ENCODE measurements around the gene TXNRD2. TPM values are rescaled to one million over a fixed set of nuclear protein-coding genes. Genes with fewer than 3 reads are reported as not detected.

TXNRD2 gene
- total RNA-seq, 1 donor from 2014 or later = 0.19 TPM

DNA sequence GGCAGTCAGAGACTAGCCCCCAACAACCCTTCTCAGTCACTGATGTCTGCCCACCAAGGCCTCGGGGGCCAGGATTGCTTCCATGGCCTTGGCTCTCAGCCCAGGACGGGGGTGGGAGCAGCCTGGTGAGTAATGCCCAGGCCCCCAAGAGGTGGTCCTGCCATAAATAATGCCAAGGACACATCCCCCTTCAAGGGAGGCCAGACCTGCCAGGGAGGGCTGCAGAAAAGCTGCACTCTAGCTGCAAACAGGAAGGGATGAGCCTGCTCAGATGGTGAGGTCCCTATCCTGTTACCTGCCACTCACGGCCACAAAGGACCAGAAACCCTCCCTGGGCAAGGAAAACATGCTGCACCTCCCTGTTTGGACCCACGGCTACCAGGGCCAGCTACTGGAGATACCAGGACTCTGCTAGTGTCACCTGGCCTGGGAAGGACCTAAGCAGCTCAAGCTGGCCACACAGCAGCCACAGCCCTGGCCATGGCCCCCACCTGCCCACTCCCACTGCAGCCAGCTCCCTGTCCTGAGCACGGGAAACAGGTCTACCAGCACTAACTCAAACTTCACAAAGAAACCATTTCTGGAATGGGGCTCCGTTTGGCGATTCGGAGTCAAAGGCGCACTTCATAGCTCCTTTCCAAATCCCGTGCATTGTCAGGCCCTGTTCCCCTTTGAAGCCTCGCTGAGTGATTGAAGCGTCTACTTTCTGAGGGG is 99.1 kb downstream of the TXNRD2 start:
- Mint-ChIP-seq H3K9me3 (no peaks in the 10 kb centered on the region), H3K27me3 (ENCODE audit: insufficient read depth, low read depth) (peaks cover 4% of the 10 kb centered on the region), H3K4me3 (no peak overlapping the region), H3K4me1 (peaks cover 8% of the 10 kb centered on the region), H3K36me3 (no peaks in the 10 kb centered on the region), H3K27ac (no peak overlapping the region)
- DNase-seq (ENCODE audit: low spot score) = peak; percentile 58
- TF ChIP-seq EZH2 (IDR thresholded peaks at IDR 0.05) = no peak
- no peak for TF ChIP-seq CTCF (IDR thresholded peaks at IDR 0.05)
- TF ChIP-seq EZH2phosphoT487 (IDR thresholded peaks at IDR 0.05) = no peak
- peaks cover 12% of the 10 kb centered on the region for H3K4me1 ChIP-seq
- H2AFZ ChIP-seq (replicated peaks) = no peak overlapping the region
- H3K36me3 ChIP-seq = no peaks in the 10 kb centered on the region
- H3K9ac ChIP-seq = no peak overlapping the region
- H3K4me2 ChIP-seq = no peak overlapping the region
- no peak overlapping the region for H3K4me3 ChIP-seq
- H3F3A ChIP-seq (ENCODE audit: low read depth) = peaks cover 12% of the 10 kb centered on the region
- H4K20me1 ChIP-seq (ENCODE audit: low read depth) = peaks cover 47% of the 10 kb centered on the region
- H3K9me3 ChIP-seq (ENCODE audit: low read depth) = no peaks in the 10 kb centered on the region
- H3K27ac ChIP-seq = no peak overlapping the region
- peaks cover 6% of the 10 kb centered on the region for H3K79me2 ChIP-seq (ENCODE audit: low read depth)
- no peaks in the 10 kb centered on the region for H3K27me3 ChIP-seq

DNA sequence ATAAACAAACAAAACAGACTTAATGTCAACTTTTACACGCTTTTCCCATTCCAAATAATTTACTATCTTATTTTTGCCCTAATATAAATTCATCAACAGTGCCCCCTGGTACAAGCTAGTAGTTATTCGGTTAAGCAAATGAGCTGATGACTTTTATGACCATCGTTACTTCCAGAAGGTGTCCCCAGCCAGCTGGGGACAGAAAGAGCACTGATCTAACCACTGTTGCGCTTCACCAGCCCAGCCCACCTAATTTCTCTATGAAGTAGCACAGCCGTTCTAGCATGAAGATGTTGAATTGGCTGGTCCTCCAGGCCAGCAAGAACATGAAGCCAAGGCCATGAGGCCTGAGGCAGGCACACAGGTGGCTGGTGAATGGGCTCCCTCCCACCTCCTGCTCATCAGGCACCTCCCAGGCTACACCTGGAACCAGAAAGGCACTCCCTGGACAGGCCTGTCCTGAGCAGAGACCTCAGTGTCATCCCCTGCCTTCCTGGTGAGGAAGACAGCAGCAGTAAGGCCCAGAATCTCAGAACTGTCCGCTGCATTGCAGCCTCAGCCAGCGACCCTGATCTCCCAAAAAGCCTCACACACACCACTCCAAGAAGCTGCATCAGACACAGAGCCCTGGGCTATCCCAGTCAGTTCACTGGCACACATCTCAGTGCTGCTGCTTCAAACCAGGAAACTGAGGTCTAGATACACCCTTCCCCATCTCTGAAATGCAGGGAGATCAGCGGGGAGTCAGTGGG is 99.8 kb downstream of the TXNRD2 start:
- H3K9me3 Mint-ChIP-seq = no peaks in the 10 kb centered on the region
- Histone ChIP-seq H3F3A (ENCODE audit: low read depth) (peaks cover 12% of the 10 kb centered on the region), H3K9ac (no peak overlapping the region), H3K27ac (no peak overlapping the region), H3K9me3 (ENCODE audit: low read depth) (no peaks in the 10 kb centered on the region), H3K4me1 (peaks cover 12% of the 10 kb centered on the region), H3K36me3 (no peaks in the 10 kb centered on the region), H3K4me3 (no peak overlapping the region), H3K79me2 (ENCODE audit: low read depth) (no peaks in the 10 kb centered on the region), H2AFZ (replicated peaks) (no peak overlapping the region), H4K20me1 (ENCODE audit: low read depth) (peaks cover 44% of the 10 kb centered on the region), H3K4me2 (no peak overlapping the region), H3K27me3 (no peaks in the 10 kb centered on the region)
- H3K4me1 Mint-ChIP-seq = peaks cover 8% of the 10 kb centered on the region
- TF ChIP-seq CTCF (IDR thresholded peaks at IDR 0.05) = no peak
- no peak for TF ChIP-seq EZH2 (IDR thresholded peaks at IDR 0.05)
- no peak for TF ChIP-seq EZH2phosphoT487 (IDR thresholded peaks at IDR 0.05)
- H3K27me3 Mint-ChIP-seq (ENCODE audit: insufficient read depth, low read depth) = peaks cover 4% of the 10 kb centered on the region
- no peak for DNase-seq (ENCODE audit: low spot score)
- no peak overlapping the region for H3K4me3 Mint-ChIP-seq
- no peak overlapping the region for H3K27ac Mint-ChIP-seq
- no peaks in the 10 kb centered on the region for H3K36me3 Mint-ChIP-seq

GRCh38 chr22:19840955-19841640 is 100.5 kb downstream of the TXNRD2 start:
- Histone ChIP-seq H4K20me1 (ENCODE audit: low read depth) (peaks cover 39% of the 10 kb centered on the region), H3K27ac (no peak overlapping the region), H3F3A (ENCODE audit: low read depth) (peaks cover 12% of the 10 kb centered on the region), H3K9me3 (ENCODE audit: low read depth) (no peaks in the 10 kb centered on the region), H3K4me3 (no peak overlapping the region), H3K4me1 (peaks cover 12% of the 10 kb centered on the region), H3K4me2 (no peak overlapping the region), H3K79me2 (ENCODE audit: low read depth) (no peaks in the 10 kb centered on the region), H3K36me3 (no peaks in the 10 kb centered on the region), H2AFZ (replicated peaks) (no peak overlapping the region), H3K27me3 (no peaks in the 10 kb centered on the region), H3K9ac (no peak overlapping the region)
- H3K9me3 Mint-ChIP-seq = no peaks in the 10 kb centered on the region
- no peaks in the 10 kb centered on the region for H3K36me3 Mint-ChIP-seq
- no peak overlapping the region for H3K4me3 Mint-ChIP-seq
- H3K27me3 Mint-ChIP-seq (ENCODE audit: insufficient read depth, low read depth) = peaks cover 4% of the 10 kb centered on the region
- H3K27ac Mint-ChIP-seq = peak overlapping the region; percentile 11
- no peak for TF ChIP-seq EZH2phosphoT487 (IDR thresholded peaks at IDR 0.05)
- no peak for TF ChIP-seq CTCF (IDR thresholded peaks at IDR 0.05)
- no peak for TF ChIP-seq EZH2 (IDR thresholded peaks at IDR 0.05)
- H3K4me1 Mint-ChIP-seq = peaks cover 8% of the 10 kb centered on the region
- DNase-seq (ENCODE audit: low spot score) = no peak
